GM18526 (cell line): ENCODE measurements around the gene TRIM3.

Experiments
- POLR2A ChIP-seq: IDR thresholded peaks from 3 replicates; pipeline ENCODE4 v1.6.1; 2011; ENCODE audit not compliant: insufficient read length; ENCODE audit errors: extremely low read depth

The TRIM3 gene

GRCh38 chr11:6401464-6401863 lies 72.3 kb downstream of the TRIM3 start:
- no peak for TF ChIP-seq POLR2A

GRCh38 chr11:6400431-6401345 lies 73.1 kb downstream of the TRIM3 start:
- TF ChIP-seq POLR2A, result no peak
